ENCODE results near the gene TEKTIP1.

Gene TEKTIP1

DNA sequence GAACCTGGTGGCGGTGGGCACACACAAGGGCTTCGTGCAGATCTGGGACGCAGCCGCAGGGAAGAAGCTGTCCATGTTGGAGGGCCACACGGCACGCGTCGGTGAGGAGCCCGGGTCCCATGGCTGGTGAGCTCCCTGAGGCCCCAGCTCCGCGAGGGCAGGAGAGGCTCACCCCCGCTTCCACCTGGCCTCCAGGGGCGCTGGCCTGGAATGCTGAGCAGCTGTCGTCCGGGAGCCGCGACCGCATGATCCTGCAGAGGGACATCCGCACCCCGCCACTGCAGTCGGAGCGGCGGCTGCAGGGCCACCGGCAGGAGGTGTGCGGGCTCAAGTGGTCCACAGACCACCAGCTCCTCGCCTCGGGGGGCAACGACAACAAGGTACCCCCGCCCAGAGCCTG, 7.3 kb upstream of the TEKTIP1 start:
- TF ChIP-seq, protein P1, sequence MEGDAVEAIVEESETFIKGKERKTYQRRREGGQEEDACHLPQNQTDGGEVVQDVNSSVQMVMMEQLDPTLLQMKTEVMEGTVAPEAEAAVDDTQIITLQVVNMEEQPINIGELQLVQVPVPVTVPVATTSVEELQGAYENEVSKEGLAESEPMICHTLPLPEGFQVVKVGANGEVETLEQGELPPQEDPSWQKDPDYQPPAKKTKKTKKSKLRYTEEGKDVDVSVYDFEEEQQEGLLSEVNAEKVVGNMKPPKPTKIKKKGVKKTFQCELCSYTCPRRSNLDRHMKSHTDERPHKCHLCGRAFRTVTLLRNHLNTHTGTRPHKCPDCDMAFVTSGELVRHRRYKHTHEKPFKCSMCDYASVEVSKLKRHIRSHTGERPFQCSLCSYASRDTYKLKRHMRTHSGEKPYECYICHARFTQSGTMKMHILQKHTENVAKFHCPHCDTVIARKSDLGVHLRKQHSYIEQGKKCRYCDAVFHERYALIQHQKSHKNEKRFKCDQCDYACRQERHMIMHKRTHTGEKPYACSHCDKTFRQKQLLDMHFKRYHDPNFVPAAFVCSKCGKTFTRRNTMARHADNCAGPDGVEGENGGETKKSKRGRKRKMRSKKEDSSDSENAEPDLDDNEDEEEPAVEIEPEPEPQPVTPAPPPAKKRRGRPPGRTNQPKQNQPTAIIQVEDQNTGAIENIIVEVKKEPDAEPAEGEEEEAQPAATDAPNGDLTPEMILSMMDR (IDR thresholded peaks at IDR 0.05; ENCODE audit: low read depth, low read length, missing control alignments), result no peak

DNA sequence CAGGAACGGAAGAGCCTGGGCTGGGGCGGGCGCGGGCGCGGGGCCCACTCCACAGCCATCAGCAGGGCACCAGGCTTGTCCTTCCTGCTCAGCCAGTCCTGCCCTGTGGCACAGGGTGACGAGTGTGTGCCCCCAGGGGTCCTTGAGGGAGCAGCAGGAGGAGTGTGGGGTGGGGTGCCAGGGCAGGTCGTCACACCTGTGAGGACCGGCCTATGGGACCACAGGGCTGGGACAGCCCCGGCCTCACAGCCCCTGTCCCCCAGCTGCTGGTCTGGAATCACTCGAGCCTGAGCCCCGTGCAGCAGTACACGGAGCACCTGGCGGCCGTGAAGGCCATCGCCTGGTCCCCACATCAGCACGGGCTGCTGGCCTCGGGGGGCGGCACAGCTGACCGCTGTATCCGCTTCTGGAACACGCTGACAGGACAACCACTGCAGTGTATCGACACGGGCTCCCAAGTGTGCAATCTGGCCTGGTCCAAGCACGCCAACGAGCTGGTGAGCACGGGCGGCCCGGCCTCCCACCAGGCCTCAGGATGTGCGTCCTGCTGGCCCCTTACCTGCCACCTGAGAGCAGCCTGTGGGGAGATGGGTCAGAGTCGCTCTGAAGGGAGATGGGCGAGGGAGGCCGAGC, 6.7 kb upstream of the TEKTIP1 start:
- TF ChIP-seq, protein P1 (IDR thresholded peaks at IDR 0.05; ENCODE audit: low read depth, low read length, missing control alignments), result no peak
- DNase-seq (ENCODE audit: low read depth), result no peak
- no peak overlapping the region for H3K4me3 ChIP-seq (ENCODE audit: low read depth, low read length)

More for the DNA sequence above, 7.3 kb upstream of the TEKTIP1 start:
- no peak overlapping the region for H3K4me3 ChIP-seq (ENCODE audit: low read depth, low read length)
- DNase-seq (ENCODE audit: low read depth), result no peak

DNA sequence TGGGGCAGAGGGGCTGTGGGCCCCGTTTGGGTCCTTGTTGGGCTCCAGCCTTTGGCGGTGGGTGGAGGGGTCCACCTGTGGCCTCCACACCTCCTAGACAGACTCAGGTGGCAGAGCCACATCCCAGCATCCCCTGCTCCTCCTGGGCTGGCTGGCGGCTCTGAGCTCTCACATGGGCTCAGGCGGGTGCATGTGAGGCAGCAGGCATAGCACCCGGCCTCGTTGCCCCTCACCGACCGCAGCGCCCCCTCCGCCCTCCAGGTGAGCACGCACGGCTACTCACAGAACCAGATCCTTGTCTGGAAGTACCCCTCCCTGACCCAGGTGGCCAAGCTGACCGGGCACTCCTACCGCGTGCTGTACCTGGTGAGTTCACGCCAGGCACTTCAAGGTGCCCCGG, 5.9 kb upstream of the TEKTIP1 start:
- TF ChIP-seq, protein P1 (IDR thresholded peaks at IDR 0.05; ENCODE audit: low read depth, low read length, missing control alignments), result no peak
- no peak overlapping the region for H3K4me3 ChIP-seq (ENCODE audit: low read depth, low read length)
- DNase-seq (ENCODE audit: low read depth), result no peak

DNA sequence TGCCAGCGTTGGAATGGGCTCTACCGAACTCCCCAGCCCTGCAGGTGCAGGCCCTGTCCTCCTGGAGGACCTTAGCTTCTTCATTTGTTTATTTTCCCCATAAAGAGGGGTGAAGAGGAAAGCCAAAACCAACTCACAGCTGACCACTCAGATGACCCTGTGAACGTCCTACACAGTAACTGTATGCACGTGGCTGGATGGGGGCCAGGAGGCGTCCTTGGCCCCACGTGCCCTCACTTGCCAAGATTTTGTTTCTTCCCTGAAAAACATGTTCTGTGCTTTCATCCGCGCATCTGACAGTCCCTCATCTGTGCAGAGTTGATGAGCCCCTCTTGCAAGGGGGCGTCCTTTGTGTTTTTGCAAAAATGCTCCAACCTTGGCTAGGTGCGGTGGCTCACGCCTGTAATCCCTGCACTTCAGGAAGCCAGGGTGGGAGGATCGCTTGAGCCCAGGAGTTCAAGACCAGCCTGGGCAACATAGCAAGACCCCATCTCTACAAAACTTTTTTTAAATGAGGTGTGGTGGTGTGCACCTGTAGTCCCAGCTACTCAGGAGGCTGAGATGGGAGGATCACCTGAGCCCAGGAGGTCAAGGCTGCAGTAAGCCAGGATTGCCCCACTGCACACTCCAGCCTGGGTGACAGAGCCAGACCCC, 5.3 kb upstream of the TEKTIP1 start:
- no peak overlapping the region for H3K4me3 ChIP-seq (ENCODE audit: low read depth, low read length)
- no peak for DNase-seq (ENCODE audit: low read depth)
- TF ChIP-seq, protein P1 (IDR thresholded peaks at IDR 0.05; ENCODE audit: low read depth, low read length, missing control alignments), result no peak

DNA sequence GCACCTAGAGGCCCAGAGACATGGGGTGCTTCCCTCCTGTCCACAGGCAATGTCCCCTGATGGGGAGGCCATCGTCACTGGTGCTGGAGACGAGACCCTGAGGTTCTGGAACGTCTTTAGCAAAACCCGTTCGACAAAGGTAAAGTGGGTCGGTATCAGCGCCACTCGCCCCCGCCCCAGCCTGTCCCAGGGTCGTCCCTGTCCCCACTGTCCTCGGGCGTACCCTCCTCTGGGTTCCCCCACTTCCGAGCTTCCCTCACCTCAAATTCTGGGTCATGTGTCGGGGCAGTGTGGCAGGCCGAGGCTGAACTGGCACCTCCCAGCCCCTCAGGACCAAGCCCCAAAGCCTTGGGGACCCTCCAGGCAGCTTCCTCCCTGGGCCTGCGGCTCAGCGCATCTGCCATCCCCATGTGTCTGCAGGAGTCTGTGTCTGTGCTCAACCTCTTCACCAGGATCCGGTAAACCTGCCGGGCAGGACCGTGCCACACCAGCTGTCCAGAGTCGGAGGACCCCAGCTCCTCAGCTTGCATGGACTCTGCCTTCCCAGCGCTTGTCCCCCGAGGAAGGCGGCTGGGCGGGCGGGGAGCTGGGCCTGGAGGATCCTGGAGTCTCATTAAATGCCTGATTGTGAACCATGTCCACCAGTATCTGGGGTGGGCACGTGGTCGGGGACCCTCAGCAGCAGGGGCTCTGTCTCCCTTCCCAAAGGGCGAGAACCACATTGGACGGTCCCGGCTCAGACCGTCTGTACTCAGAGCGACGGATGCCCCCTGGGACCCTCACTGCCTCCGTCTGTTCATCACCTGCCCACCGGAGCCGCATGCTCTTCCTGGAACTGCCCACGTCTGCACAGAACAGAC, 4.4 kb upstream of the TEKTIP1 start:
- no peak overlapping the region for H3K4me3 ChIP-seq (ENCODE audit: low read depth, low read length)
- no peak for DNase-seq (ENCODE audit: low read depth)
- TF ChIP-seq, protein P1 (IDR thresholded peaks at IDR 0.05; ENCODE audit: low read depth, low read length, missing control alignments), result no peak

DNA sequence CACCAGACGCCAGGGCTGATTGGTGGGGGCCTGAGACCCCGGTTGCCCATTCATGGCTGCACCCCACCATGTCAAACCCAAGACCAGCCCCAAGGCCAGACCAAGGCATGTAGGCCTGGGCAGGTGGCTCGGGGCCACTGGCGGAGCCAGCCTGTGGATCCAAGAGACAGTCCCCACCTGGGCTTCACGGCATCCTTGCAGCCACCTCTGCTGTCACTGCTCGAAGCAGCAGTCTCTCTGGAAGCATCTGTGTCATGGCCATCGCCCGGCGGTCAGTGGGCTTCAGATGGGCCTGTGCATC, 3.8 kb upstream of the TEKTIP1 start:
- H3K4me3 ChIP-seq (ENCODE audit: low read depth, low read length), result no peak overlapping the region
- DNase-seq (ENCODE audit: low read depth), result no peak
- TF ChIP-seq, protein P1 (IDR thresholded peaks at IDR 0.05; ENCODE audit: low read depth, low read length, missing control alignments), result no peak

All from GM12864 (cell line).